ES-I3 (cell line): ENCODE results near the gene RAB27B.

Source experiments
- H3K36me3 ChIP-seq: 2 replicates; pipeline ENCODE4 v1.6.1; 2013; ENCODE audit warnings: mild to moderate bottlenecking, low read length, control low read depth, moderate library complexity; ENCODE audit not compliant: insufficient read depth
- H3K4me1 ChIP-seq: 2 replicates; pipeline ENCODE4 v1.6.1; 2013; ENCODE audit warnings: mild to moderate bottlenecking, control low read depth, low read length; ENCODE audit not compliant: insufficient read depth
- H3K9ac ChIP-seq: 2 replicates; pipeline ENCODE4 v1.6.1; 2013; ENCODE audit warnings: low read depth, mild to moderate bottlenecking, low read length, moderate library complexity
- H3K9me3 ChIP-seq: 2 replicates; pipeline ENCODE4 v1.6.1; 2013; ENCODE audit warnings: mild to moderate bottlenecking, low read length, moderate library complexity; ENCODE audit not compliant: control insufficient read depth, insufficient read depth

Gene RAB27B

DNA sequence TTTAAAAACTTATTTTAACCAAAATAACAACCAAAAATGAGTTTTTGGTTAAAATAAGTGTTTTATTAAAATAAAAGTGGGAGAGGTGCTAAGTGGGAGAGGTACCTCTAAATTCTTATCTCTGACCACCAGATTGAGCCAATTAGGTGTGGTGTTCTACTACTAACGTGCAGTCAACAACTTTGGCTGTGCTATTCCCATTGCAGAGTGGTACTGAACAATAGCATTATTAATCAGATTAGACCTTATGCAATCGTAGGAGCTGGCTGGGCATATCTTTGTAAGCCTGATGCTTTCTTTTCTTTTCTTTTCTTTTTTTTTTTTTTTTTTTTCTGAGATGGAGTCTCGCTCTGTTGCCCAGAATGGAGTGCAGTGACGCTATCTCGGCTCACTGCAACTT lies 38.9 kb downstream of the RAB27B start:
- Histone ChIP-seq H3K9me3 (no peaks in the 10 kb centered on the region; the same call in 1 of the 2 replicates), H3K4me1 (no peaks in the 10 kb centered on the region), H3K9ac (no peak overlapping the region), H3K36me3 (no peaks in the 10 kb centered on the region)

DNA sequence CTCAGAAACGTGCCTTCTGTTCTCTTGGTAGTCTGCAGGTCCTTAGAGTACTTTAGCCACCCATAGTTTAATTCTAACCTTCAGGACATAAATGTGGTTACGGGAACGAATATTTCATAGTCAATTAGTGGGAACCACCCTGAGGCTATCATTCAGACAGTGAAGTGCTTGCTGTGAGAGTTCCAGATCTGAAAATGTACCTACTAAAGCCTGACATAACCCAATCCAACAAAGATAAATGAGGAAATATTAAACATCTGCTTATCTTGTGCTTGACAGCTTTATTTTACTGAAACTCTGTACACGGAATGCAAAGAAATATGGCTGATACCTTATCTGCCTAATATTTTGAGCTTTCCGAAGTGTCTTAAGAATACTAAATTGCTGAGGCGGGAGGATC lies 43.0 kb downstream of the RAB27B start:
- H3K9ac ChIP-seq: no peak overlapping the region
- H3K4me1 ChIP-seq: no peaks in the 10 kb centered on the region
- no peaks in the 10 kb centered on the region for H3K36me3 ChIP-seq
- no peaks in the 10 kb centered on the region; the same call in 1 of the 2 replicates for H3K9me3 ChIP-seq

DNA sequence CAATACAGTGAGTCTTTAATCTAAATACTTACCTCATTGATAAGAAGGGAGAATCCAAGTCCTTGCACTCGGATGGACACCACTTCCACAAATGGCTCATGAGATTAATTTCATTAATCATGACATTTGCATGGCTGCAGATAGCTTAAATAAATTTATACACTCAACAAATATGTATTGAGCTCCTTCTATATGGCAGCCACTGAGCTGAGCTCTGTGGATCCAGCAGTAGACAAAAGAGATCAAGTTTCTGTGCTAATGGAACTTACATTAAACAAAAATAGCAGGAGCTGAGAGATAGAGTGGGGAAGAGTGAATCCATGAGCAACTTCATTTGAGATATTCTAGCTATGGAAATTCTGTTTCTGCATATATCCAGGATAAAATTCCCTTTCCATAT lies 44.4 kb downstream of the RAB27B start:
- H3K9ac ChIP-seq: no peak overlapping the region
- no peaks in the 10 kb centered on the region for H3K9me3 ChIP-seq
- H3K36me3 ChIP-seq: no peaks in the 10 kb centered on the region
- no peaks in the 10 kb centered on the region for H3K4me1 ChIP-seq

DNA sequence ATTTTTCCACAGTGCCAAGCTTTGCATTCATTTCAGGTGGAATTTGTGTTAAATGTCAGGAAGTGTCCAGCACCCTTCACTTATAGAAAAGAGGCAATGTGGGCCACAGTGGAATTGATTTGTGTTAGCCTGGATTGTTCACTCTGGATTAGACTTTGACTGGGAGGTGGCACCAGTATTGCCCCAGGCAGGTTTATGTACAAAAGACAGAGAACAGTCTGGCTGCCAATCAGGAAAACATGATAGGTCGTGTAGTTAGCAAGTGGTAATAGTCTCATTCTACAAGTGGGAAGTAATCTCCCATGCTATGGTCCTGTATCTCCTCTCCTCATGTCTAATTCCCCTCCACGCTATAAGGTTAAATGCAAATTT lies 45.6 kb downstream of the RAB27B start:
- Histone ChIP-seq H3K4me1 (no peaks in the 10 kb centered on the region), H3K9ac (no peak overlapping the region), H3K9me3 (no peaks in the 10 kb centered on the region), H3K36me3 (no peaks in the 10 kb centered on the region)

DNA sequence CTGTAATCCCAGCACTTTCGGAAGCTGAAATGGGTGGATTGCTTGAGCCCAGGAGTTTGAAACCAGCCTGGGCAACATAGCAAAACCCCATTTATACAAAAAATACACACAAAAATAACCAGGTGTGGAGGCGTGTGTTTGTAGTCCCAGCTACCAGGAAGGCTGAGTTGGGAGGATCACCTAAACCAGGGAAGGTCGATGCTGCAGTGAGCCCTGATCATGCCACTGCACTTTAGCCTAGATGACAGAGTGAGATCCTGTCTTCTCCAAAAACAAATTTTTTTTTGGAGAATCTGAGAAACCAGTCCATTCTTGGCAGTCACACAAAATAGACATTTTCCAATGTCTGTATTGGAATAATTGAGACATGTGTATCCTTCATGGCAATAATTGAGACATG lies 46.8 kb downstream of the RAB27B start:
- H3K36me3 ChIP-seq: no peaks in the 10 kb centered on the region
- no peak overlapping the region for H3K9ac ChIP-seq
- H3K9me3 ChIP-seq: no peaks in the 10 kb centered on the region
- H3K4me1 ChIP-seq: peaks cover 3% of the 10 kb centered on the region; the same call in 1 of the 2 replicates

DNA sequence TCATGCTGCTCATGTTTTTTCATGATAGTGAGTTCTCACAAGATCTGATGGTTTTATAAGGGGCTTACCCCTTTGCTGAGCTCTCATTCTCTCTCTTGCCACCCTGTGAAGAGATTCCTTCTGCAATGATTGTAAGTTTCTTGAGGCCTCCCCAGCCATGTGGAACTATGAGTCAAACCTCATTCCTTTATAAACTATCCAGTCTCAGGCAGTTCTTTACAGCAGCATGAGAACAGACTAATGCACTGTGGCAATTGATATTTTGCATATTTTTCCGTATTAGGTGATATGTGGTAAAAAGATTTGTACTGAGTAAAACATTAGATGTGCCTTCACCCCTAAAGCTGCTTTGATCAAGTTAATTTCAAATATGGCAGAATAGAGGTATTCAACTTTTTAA lies 48.8 kb downstream of the RAB27B start:
- Histone ChIP-seq H3K36me3 (no peaks in the 10 kb centered on the region), H3K9me3 (no peaks in the 10 kb centered on the region), H3K4me1 (peaks cover 5% of the 10 kb centered on the region; the same call in 1 of the 2 replicates), H3K9ac (no peak overlapping the region)

DNA sequence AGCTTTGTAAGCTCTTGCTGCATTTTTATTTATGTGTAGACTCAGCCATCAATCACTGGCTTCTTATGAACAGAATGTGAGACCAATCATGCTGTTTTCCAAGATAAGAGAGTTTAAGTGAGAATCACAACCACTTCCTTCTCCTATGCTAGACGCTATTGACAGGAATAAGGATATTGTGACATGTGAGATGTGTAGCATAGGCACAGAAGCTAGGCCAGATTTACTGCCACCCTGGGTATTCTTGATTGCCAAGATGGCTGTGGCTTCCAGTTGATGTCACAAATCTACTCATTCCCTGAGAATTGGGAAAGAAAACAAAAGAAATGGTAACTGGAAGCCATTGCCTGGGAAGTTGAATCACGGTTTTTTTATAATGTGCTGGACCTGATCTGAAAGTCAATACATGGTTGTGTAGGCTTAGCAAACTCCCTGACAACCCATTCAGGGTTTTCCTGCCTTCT lies 49.9 kb downstream of the RAB27B start:
- H3K9ac ChIP-seq: no peak overlapping the region
- peaks cover 5% of the 10 kb centered on the region; the same call in 1 of the 2 replicates for H3K4me1 ChIP-seq
- no peaks in the 10 kb centered on the region for H3K36me3 ChIP-seq
- H3K9me3 ChIP-seq: no peaks in the 10 kb centered on the region

DNA sequence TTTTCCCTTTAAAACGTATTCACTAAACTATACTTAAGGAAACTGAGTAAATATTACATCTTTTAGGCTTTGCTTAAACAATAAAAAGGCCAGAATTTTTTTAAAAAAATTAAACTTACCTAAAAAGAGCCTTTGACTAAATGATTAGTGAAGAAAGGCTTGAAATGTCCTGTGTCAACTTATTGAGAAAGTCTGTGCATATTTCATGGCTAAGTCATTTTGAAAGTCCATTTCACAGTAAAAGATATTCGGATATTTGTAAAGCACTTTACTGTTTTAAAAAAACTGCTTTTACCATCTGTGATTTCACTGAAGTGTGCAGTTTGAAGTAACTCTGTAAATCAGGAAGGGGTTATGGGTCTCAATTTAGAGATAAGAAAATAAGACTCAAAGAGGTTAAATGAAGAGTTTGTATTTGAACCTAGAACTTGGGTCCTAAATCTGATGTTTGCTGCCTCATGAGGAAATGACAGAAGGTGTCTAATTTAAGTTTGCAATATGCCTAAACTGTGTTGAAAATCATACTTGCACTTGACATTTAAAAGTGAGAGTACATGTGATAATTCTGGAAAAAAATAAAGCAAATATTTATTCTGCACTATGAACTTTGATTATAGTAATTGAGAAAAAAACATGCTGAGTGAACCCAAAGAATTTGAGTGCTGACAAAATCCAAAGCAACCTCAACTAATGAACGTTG lies 50.5 kb downstream of the RAB27B start:
- H3K36me3 ChIP-seq: no peaks in the 10 kb centered on the region
- peaks cover 5% of the 10 kb centered on the region; the same call in 1 of the 2 replicates for H3K4me1 ChIP-seq
- H3K9ac ChIP-seq: no peak overlapping the region
- H3K9me3 ChIP-seq: no peaks in the 10 kb centered on the region

DNA sequence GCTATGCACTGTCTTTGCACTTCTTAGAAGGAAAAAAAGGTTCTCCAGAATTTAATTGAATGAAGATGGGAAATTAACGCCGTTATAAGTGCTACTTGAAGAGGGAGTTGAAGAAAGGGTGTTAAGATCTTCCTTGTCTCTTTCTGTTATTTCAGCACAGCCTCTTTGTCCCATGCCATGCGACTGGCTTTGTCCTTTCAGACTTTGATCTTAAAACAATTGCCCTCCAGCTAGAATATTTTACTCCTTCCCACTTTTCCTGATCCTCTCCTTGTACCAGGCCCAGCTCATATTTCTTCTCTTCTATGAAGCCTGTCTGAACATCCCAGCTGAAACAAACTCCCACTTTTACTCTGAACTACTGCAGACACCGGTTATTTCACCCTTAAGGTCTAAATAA lies 51.4 kb downstream of the RAB27B start:
- H3K36me3 ChIP-seq: no peaks in the 10 kb centered on the region
- H3K9me3 ChIP-seq: no peaks in the 10 kb centered on the region

DNA sequence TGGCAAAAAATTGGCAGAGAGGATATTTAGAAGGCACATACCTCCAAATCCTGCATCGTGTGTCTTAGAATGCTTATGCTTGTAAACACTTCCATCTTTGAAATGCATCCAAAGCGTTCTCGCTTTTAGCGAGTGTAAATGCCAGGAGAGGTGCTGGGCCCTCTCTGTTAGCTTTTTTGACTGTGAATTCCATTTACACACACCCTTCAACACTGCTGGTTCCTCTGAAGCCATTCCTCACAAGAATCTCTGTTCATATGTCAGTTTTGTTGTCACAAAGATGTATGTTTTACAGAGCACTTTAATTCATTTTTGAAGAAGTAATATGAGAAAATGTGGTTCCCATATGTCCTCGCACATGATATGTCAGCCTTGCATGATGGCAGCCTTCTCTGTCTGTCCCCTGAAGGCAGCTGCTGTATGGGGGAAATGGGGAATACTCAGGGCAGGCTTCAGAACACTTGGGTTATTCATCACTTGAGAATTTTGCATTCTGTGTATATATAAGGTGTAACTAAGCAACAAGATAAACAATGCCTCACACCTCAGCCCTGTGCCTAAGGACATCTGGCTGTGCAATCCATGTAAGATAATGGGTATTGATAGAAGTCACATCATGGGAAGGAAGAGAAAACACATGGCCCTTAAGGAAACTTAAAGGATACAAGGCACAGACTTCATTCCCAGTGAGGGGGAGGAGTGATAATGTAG lies 52.3 kb downstream of the RAB27B start:
- peaks cover 5% of the 10 kb centered on the region; the same call in 1 of the 2 replicates for H3K4me1 ChIP-seq
- no peak overlapping the region for H3K9ac ChIP-seq
- no peaks in the 10 kb centered on the region for H3K9me3 ChIP-seq
- no peaks in the 10 kb centered on the region for H3K36me3 ChIP-seq

More for the DNA sequence above, 51.4 kb downstream of the RAB27B start:
- Histone ChIP-seq H3K9ac (no peak overlapping the region), H3K4me1 (peaks cover 5% of the 10 kb centered on the region; the same call in 1 of the 2 replicates)

DNA sequence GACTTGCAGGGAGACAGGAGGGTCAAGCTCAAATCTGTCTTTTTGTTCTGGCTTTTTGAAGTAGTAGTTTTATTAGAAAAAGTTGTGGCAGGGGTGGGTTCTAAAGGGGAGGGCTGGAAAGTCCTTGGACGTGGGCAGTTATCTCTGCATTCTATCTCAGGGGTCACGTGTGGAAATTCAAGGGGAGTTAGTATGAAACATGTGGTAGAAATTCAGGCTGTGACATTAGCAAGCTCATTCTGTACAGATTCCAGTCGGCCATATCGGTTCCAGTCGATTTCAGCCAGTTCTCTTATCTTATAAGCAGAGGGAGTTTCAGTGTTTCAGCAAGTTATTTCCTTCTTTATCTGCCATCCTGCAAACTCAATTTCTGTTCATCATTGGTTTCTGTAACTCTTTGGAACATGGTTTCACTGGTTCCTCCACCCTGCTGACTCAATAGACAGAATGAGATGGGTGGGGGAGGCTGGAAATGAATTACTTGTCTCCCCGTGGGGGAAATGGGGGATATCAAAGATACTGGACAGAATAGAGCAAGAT lies 53.0 kb downstream of the RAB27B start:
- Histone ChIP-seq H3K4me1 (peaks cover 5% of the 10 kb centered on the region; the same call in 1 of the 2 replicates), H3K9ac (no peak overlapping the region), H3K36me3 (no peaks in the 10 kb centered on the region), H3K9me3 (no peaks in the 10 kb centered on the region)

DNA sequence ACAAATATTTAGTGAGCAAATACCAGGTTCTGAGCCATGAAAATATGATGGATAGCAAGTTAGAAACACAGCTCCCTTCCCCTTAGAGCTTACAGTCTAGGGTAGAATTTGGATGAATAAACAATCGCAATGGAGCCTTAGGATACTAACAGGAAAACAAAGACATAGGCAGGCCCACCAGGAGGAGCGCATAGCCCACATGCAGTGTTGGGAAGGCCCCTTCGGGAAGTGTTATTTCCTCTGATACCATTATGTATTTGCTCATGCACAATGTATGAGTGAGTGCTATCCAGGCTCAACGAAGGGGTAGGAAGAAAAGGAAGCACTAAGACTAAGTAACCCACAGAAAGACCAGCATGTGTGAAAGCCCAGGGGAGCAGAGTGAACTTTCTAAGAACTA lies 54.0 kb downstream of the RAB27B start:
- H3K9ac ChIP-seq: no peak overlapping the region
- peaks cover 5% of the 10 kb centered on the region; the same call in 1 of the 2 replicates for H3K4me1 ChIP-seq
- H3K9me3 ChIP-seq: no peaks in the 10 kb centered on the region
- no peaks in the 10 kb centered on the region for H3K36me3 ChIP-seq

DNA sequence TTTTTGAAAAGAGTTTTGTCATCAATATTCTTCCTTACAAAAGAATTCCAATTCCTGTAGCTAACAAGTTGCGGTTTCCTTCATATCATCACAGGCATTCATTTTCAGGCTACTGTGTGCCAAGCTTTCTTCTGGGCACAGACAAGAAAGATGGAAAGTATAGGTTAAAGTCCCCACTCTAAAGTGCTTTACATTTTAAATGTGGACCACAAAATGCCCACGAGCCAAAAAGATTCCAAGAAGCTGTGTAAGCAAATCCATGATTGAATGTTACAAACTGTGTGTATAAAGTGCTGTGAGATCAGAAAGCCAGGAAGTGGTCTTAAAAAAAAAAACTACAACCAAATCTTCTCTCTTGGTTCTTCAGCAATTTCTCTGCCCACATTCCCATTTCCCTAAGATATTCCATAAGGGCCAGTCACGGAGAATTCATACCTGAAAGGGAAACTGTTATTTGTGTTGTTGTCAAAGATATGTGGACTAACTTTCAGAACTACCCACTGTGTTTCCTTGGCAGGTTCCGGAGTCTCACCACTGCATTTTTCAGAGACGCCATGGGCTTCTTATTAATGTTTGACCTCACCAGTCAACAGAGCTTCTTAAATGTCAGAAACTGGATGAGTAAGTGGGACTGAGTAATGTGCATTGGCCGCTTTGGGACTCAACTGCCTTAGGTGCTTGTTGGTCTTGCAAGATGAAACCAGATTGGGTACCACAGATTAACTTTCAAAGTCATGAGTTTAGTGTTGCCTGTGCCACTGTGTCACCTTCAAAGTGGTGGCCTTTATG lies 55.7 kb downstream of the RAB27B start:
- H3K9me3 ChIP-seq: no peaks in the 10 kb centered on the region
- no peak overlapping the region for H3K9ac ChIP-seq
- no peaks in the 10 kb centered on the region for H3K36me3 ChIP-seq
- H3K4me1 ChIP-seq: peaks cover 5% of the 10 kb centered on the region; the same call in 1 of the 2 replicates

DNA sequence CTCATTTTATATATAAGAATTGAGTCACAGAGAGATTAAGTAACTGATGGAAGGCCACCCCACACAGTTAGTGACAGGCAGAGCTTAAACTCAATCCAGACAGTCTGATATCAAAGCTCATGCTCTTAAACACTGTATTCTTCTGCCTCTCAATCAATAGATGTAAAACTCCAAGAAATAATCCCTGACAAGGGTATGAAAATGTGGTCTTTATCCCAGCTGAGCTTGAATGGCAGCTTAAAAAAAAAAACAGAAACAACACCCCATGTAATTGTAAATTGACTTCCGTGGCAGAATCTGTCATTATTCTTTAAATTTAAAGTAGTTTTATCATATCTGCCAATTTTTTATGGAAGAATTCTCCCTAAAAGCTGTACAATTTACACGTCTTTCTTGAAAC lies 60.1 kb downstream of the RAB27B start:
- Histone ChIP-seq H3K9ac (no peak overlapping the region), H3K9me3 (no peaks in the 10 kb centered on the region), H3K36me3 (no peaks in the 10 kb centered on the region), H3K4me1 (no peaks in the 10 kb centered on the region)
